Measurements from ENCODE around the gene LRRC37A.
"Not testable (repeated sequence)": the region's sequence is repeated elsewhere in the genome, so short reads cannot be mapped to it uniquely, and the experiment has no call there.

DNA sequence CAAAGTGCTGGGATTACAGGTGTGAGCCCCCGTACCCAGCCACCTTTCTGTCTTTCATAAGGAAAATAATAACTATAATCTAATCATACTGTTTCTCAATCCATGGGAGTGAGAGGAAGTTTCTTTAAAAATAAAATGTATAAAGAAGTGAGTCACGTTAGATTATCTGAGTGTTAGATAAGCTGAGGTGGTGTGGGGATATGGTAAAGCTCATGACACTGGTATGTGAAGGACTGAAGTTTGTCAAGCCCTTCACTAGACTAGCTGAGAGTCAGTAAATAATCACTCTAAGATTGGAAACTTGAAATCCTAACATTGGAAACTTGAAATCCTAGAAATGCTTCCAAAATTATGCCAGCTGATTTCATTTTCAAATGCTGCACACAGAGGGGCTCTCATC, 9.4 kb upstream of the LRRC37A start:
- TF ChIP-seq, protein P1, sequence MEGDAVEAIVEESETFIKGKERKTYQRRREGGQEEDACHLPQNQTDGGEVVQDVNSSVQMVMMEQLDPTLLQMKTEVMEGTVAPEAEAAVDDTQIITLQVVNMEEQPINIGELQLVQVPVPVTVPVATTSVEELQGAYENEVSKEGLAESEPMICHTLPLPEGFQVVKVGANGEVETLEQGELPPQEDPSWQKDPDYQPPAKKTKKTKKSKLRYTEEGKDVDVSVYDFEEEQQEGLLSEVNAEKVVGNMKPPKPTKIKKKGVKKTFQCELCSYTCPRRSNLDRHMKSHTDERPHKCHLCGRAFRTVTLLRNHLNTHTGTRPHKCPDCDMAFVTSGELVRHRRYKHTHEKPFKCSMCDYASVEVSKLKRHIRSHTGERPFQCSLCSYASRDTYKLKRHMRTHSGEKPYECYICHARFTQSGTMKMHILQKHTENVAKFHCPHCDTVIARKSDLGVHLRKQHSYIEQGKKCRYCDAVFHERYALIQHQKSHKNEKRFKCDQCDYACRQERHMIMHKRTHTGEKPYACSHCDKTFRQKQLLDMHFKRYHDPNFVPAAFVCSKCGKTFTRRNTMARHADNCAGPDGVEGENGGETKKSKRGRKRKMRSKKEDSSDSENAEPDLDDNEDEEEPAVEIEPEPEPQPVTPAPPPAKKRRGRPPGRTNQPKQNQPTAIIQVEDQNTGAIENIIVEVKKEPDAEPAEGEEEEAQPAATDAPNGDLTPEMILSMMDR (conservative IDR thresholded peaks at IDR 0.05), result not testable (repeated sequence)
- not testable (repeated sequence) for TF ChIP-seq ZFX (IDR thresholded peaks at IDR 0.05)
